22Rv1 (cell line): ENCODE measurements around the gene PNPLA7.
"Not testable (repeated sequence)": the region's sequence is repeated elsewhere in the genome, so short reads cannot be mapped to it uniquely, and the experiment has no call there.

Experiments
- H3K27ac ChIP-seq: fragments of 450-650 bp; 2 replicates; pipeline ENCODE4 v1.5.1; 2017
- CTCF ChIP-seq: fragments of 450-650 bp; IDR thresholded peaks from 2 replicates; pipeline ENCODE4 v1.5.1; 2017; ENCODE audit warnings: mild to moderate bottlenecking
- ZFX ChIP-seq: fragments of 450-650 bp; IDR thresholded peaks from 2 replicates; pipeline ENCODE4 v1.6.1; 2017; ENCODE audit warnings: antibody characterized with exemption, borderline replicate concordance

The PNPLA7 gene

GRCh38 chr9:137535120-137535428 lies 15.1 kb downstream of the PNPLA7 start:
- peak overlapping the region; percentile 59 for H3K27ac ChIP-seq
- TF ChIP-seq ZFX (no peak), CTCF (peak; percentile 36)

GRCh38 chr9:137534256-137535119 lies 15.7 kb downstream of the PNPLA7 start:
- TF ChIP-seq ZFX: no peak
- peak; percentile 94 for TF ChIP-seq CTCF
- peak overlapping the region; percentile 59 for H3K27ac ChIP-seq

GRCh38 chr9:137532891-137533468 lies 17.2 kb downstream of the PNPLA7 start:
- H3K27ac ChIP-seq: not testable (repeated sequence)

- no peak overlapping the region for H3K27ac ChIP-seq
- TF ChIP-seq CTCF: no peak
- no peak for TF ChIP-seq ZFX
Measured at GRCh38 chr9:137531099-137531765, 19.0 kb downstream of the PNPLA7 start.

GRCh38 chr9:137530331-137530730 lies 19.9 kb downstream of the PNPLA7 start:
- no peak for TF ChIP-seq CTCF
- no peak for TF ChIP-seq ZFX
- no peak overlapping the region for H3K27ac ChIP-seq

GRCh38 chr9:137524981-137525317 lies 25.3 kb downstream of the PNPLA7 start:
- TF ChIP-seq CTCF (no peak), ZFX (no peak)

GRCh38 chr9:137524161-137524980 lies 25.8 kb downstream of the PNPLA7 start:
- H3K27ac ChIP-seq: no peak overlapping the region

More at GRCh38 chr9:137524981-137525317, 25.3 kb downstream of the PNPLA7 start:
- no peak overlapping the region for H3K27ac ChIP-seq

More at GRCh38 chr9:137524161-137524980, 25.8 kb downstream of the PNPLA7 start:
- TF ChIP-seq CTCF: no peak
- TF ChIP-seq ZFX: no peak
